Skeletal muscle satellite cell (primary cell): Measurements from ENCODE around the gene STIM2.
A peak's percentile ranks its signal among the peaks of the same experiment; 100 is the strongest.
"Not testable (repeated sequence)": the region's sequence is repeated elsewhere in the genome, so short reads cannot be mapped to it uniquely, and the experiment has no call there.

ENCODE experiments used
- H3K27me3 ChIP-seq: 2 replicates; pipeline ENCODE4 v1.7.0; 2013; ENCODE audit warnings: low read length; ENCODE audit not compliant: control insufficient read depth, insufficient read depth
- H3K36me3 ChIP-seq: 2 replicates; pipeline ENCODE4 v1.7.0; 2013; ENCODE audit warnings: mild to moderate bottlenecking, control low read depth, low read length; ENCODE audit not compliant: insufficient read depth
- H3K4me1 ChIP-seq: 2 replicates; pipeline ENCODE4 v1.7.0; 2013; ENCODE audit warnings: low read length; ENCODE audit not compliant: control insufficient read depth, insufficient read depth
- H3K4me2 ChIP-seq: 2 replicates; pipeline ENCODE4 v1.7.0; 2013; ENCODE audit warnings: mild to moderate bottlenecking, low read length
- H3K4me3 ChIP-seq: 2 replicates; pipeline ENCODE4 v1.7.0; 2013; ENCODE audit warnings: low read length
- H3K9ac ChIP-seq: 2 replicates; pipeline ENCODE4 v1.7.0; 2013; ENCODE audit warnings: mild to moderate bottlenecking, low read depth, low read length, moderate library complexity
- H3K9me3 ChIP-seq: replicated peaks from 2 replicates; pipeline ENCODE4 v1.7.0; 2013; ENCODE audit warnings: mild to moderate bottlenecking, control low read depth, low read length

The STIM2 gene

GRCh38 chr4:26822546-26822945 is 38.1 kb upstream of the STIM2 start:
- H3K9me3 ChIP-seq = no peaks in the 10 kb centered on the region
- no peak overlapping the region for H3K4me3 ChIP-seq
- H3K9ac ChIP-seq = no peak overlapping the region
- H3K27me3 ChIP-seq = no peaks in the 10 kb centered on the region
- peaks cover 12% of the 10 kb centered on the region for H3K4me1 ChIP-seq
- no peaks in the 10 kb centered on the region for H3K36me3 ChIP-seq
- H3K4me2 ChIP-seq = peak overlapping the region; percentile 38

DNA sequence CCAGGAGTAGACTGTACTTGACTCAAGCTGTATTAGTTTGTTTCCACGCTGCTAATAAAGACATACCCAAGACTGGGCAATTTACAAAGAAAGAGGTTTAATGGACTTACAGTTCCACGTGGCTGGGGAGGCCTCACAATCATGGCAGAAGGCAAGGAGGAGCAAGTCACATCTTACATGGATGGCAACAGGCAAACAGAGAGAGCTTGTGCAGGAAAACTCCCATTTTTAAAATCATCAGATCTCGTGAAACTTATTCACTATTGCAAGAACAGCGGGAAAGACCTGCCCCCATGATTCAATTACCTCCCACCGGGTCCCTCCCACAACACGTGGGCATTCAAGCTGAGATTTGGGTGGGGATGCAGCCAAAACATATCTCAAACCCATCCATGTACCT is 37.7 kb upstream of the STIM2 start:
- not testable (repeated sequence) for H3K36me3 ChIP-seq, H3K9me3 ChIP-seq, H3K4me2 ChIP-seq, H3K4me3 ChIP-seq, H3K9ac ChIP-seq, H3K27me3 ChIP-seq
- H3K4me1 ChIP-seq = peaks cover 12% of the 10 kb centered on the region

DNA sequence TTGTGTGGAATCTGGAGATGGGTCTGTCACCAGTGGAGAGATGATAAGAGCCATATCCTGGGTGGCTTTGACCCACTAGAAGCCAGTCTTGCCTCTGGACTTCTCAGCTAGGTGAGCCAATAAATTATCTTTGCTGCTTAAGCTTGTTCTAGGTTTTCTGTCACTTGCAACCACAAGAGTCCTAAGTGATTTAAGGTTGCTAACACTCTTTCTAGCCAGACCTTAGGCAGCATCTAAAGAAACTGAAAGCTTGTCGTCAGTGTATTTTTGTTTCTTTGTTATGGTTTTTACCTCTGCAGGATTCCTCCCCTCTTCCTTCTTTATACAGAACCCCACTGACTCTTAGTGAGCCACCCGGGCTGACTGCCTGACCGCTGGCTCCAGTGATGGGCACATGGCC is 37.1 kb upstream of the STIM2 start:
- Histone ChIP-seq H3K9me3 (no peaks in the 10 kb centered on the region), H3K4me1 (peaks cover 12% of the 10 kb centered on the region), H3K4me2 (no peak overlapping the region), H3K27me3 (no peaks in the 10 kb centered on the region), H3K4me3 (no peak overlapping the region), H3K36me3 (no peaks in the 10 kb centered on the region), H3K9ac (no peak overlapping the region)

DNA sequence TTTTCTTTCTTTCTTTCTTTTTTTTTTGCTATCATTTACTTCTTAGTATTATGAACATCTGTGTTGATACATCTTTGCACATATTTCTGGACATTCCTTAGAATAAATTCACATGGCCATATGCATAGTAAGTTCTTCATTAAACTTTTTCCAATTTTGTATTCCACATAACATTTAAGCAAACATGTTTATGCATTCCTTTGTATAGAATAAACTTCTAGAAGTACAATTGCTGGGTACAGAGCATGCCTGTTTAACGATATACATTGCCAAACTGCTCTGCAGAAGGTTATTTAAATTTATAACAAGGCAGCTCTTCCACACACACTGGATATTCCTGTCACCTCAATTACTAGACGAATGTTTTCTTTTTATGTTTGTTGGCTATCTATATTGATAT is 36.0 kb upstream of the STIM2 start:
- H3K4me2 ChIP-seq = no peak overlapping the region
- no peaks in the 10 kb centered on the region for H3K9me3 ChIP-seq
- H3K36me3 ChIP-seq = no peaks in the 10 kb centered on the region
- H3K4me1 ChIP-seq = peaks cover 12% of the 10 kb centered on the region
- no peak overlapping the region for H3K9ac ChIP-seq
- H3K27me3 ChIP-seq = no peaks in the 10 kb centered on the region
- no peak overlapping the region for H3K4me3 ChIP-seq

DNA sequence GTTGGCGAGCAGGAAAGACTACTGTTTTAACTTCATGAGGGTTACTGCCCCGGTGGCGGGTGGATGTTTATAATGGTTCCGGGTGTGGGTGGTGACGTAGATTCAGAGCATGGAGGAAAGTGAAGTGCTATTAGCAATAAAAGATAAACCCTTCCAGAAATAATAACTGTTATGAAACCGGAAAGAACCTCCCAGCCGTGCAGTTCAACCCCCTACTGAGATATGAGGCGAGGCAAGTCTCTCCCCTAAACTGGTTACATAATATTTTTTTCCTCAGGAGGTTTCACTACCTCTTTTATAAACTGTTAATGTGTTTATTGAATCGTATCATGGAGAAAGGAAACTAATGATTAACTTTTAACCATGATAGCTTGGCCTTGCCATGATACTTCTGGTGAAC is 33.9 kb upstream of the STIM2 start:
- H3K4me2 ChIP-seq = no peak overlapping the region
- H3K36me3 ChIP-seq = no peaks in the 10 kb centered on the region
- peaks cover 8% of the 10 kb centered on the region for H3K4me1 ChIP-seq
- H3K9me3 ChIP-seq = no peaks in the 10 kb centered on the region
- H3K4me3 ChIP-seq = no peak overlapping the region
- no peaks in the 10 kb centered on the region for H3K27me3 ChIP-seq
- H3K9ac ChIP-seq = no peak overlapping the region

- H3K9me3 ChIP-seq, H3K4me1 ChIP-seq, H3K36me3 ChIP-seq: not testable (repeated sequence)
These were observed 33.3 kb upstream of the STIM2 start for GRCh38 chr4:26827336-26827735.

DNA sequence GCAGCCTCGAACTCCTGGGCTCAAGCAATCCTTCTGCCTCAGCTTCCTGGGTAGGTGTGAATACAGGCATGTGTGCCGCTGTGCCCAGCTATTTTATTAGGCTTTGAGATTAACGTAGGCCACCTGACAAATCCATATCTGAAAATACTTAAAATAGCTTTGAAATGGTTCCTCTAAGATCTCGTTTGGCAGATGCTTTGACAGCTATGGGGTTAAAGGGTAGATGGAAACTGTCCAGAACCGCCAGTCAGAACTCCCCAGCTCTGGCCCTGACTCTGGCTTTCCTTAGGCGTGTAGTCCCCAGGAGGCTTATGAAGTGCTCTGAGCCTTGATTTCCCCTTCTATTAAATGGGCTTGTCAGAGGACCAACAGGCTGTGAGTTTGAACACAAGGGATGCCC is 32.8 kb upstream of the STIM2 start:
- no peaks in the 10 kb centered on the region for H3K27me3 ChIP-seq
- no peaks in the 10 kb centered on the region for H3K4me1 ChIP-seq
- H3K9me3 ChIP-seq = no peaks in the 10 kb centered on the region
- no peak overlapping the region for H3K4me2 ChIP-seq
- no peak overlapping the region for H3K4me3 ChIP-seq
- no peak overlapping the region for H3K9ac ChIP-seq
- no peaks in the 10 kb centered on the region for H3K36me3 ChIP-seq

More at GRCh38 chr4:26827336-26827735, 33.3 kb upstream of the STIM2 start:
- H3K4me3 ChIP-seq, H3K4me2 ChIP-seq, H3K27me3 ChIP-seq, H3K9ac ChIP-seq: not testable (repeated sequence)

- no peaks in the 10 kb centered on the region for H3K27me3 ChIP-seq
- H3K4me2 ChIP-seq = no peak overlapping the region
- H3K4me3 ChIP-seq = no peak overlapping the region
- H3K36me3 ChIP-seq = no peaks in the 10 kb centered on the region
- no peaks in the 10 kb centered on the region for H3K9me3 ChIP-seq
- H3K9ac ChIP-seq = no peak overlapping the region
- no peaks in the 10 kb centered on the region for H3K4me1 ChIP-seq
These were observed 31.6 kb upstream of the STIM2 start for GRCh38 chr4:26829018-26829417.

DNA sequence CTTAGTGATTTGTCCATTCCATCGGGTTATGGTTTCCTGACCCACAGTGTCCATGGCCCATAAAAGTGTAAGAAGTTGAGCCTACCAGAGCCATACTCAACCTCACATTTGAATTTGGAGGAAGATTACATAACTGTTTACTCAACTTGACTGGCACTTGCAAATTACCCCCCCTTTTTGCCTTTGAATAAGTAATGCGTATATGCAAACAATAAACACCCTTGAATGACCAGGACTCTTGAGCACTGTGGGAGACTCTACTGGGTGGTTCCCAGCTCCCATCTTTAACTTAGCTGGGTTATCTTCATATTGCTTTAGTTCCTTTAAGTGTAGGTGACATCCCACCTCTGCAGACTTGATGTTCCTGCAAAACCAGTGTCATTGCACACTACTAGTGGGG is 30.6 kb upstream of the STIM2 start:
- Histone ChIP-seq H3K9me3 (no peaks in the 10 kb centered on the region), H3K4me3 (no peak overlapping the region), H3K4me2 (no peak overlapping the region), H3K9ac (no peak overlapping the region), H3K36me3 (no peaks in the 10 kb centered on the region), H3K27me3 (no peaks in the 10 kb centered on the region), H3K4me1 (no peaks in the 10 kb centered on the region)

- Histone ChIP-seq H3K36me3 (no peaks in the 10 kb centered on the region), H3K4me2 (no peak overlapping the region), H3K4me3 (no peak overlapping the region), H3K9ac (no peak overlapping the region), H3K4me1 (no peaks in the 10 kb centered on the region), H3K27me3 (no peaks in the 10 kb centered on the region), H3K9me3 (no peaks in the 10 kb centered on the region)
These were observed 29.9 kb upstream of the STIM2 start for GRCh38 chr4:26830701-26831100.

DNA sequence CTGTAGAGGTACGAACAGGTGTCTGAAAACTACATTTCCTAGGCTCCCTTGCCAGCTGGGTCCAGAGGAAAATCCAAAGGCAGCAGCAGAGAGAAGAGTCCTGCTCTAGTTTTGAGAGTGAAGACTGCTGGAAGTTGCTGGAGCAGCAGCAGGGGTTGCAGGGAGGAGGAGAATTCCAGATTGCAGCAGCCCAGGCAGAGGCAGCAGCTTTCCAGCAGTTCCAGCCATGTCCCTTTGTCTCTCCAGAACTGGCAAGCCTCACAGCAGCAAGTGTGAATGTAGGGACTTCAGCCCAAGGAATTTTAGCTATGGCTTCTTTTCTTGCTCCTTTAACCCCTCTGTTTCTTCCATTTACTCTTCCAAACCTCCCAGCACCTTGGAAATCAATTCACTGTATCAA is 24.1 kb upstream of the STIM2 start:
- Histone ChIP-seq H3K27me3 (no peaks in the 10 kb centered on the region), H3K9ac (no peak overlapping the region), H3K9me3 (no peaks in the 10 kb centered on the region), H3K4me2 (no peak overlapping the region), H3K4me3 (no peak overlapping the region), H3K4me1 (peaks cover 3% of the 10 kb centered on the region), H3K36me3 (no peaks in the 10 kb centered on the region)

DNA sequence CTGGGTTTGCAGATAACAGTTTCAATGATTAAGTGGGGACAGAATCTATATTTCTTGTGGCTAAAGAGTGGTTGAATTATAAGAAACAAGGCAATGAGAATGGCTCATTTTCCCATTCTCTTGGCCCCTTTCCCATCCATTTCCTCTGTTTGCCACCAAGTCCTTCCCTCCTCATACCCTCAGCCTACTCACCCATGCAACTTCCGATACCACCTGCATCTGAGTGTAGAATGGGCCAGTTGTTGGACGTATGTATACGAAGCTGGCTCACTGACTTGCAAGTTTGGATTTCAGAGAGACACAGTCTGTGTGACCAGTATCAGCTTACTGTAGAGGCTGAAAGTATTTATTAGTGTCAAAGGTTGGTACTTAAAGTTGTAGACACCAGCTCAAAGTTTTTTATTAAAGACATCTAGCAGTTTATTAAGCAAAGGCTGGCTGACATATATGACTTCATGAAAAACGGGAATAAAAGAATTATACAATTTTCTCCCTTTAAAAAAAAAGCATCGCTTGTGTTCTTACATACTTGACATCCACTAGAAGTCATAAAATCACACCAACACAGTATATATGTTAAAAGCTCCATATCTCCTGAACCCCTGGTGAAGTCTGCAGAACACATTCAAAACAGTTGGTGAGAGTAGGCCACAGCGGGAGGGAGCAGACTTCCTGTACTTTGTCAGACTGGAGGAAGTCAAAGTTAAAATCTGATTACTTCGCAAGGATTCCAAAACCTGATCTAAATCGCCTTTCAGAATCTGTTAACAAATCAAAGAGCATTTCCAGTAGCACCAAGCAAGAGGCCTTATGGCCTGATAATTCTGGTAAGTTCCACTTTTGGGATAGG is 22.4 kb upstream of the STIM2 start:
- Histone ChIP-seq H3K4me1 (peaks cover 3% of the 10 kb centered on the region), H3K9me3 (no peaks in the 10 kb centered on the region), H3K4me3 (no peak overlapping the region), H3K27me3 (no peaks in the 10 kb centered on the region), H3K36me3 (no peaks in the 10 kb centered on the region), H3K4me2 (no peak overlapping the region), H3K9ac (no peak overlapping the region)
